ENCODE data around the gene GYPC.

Gene GYPC

GRCh38 chr2:126652323-126652891 is 3.6 kb upstream of the GYPC start:
- DNase-seq, result no peak

GRCh38 chr2:126653109-126653508 is 2.8 kb upstream of the GYPC start:
- no peak for DNase-seq

GRCh38 chr2:126653761-126654160 is 2.2 kb upstream of the GYPC start:
- DNase-seq, result no peak

GRCh38 chr2:126655051-126655450 is 907 bp upstream of the GYPC start:
- DNase-seq, result no peak

- peak; percentile 52 for DNase-seq
Observed at GRCh38 chr2:126656431-126657147, 631 bp downstream of the GYPC start.

GRCh38 chr2:126657148-126657635 is 1.2 kb downstream of the GYPC start:
- no peak for DNase-seq

- peak; percentile 71 for DNase-seq
Observed at GRCh38 chr2:126657636-126658318, 1.8 kb downstream of the GYPC start.

GRCh38 chr2:126658319-126658904 is 2.5 kb downstream of the GYPC start:
- DNase-seq, result no peak

GRCh38 chr2:126658905-126659561 is 3.1 kb downstream of the GYPC start:
- peak; percentile 61 for DNase-seq

GRCh38 chr2:126659562-126660467 is 3.9 kb downstream of the GYPC start:
- DNase-seq, result no peak

GRCh38 chr2:126660971-126661370 is 5.0 kb downstream of the GYPC start:
- no peak for DNase-seq

GRCh38 chr2:126661702-126662500 is 5.9 kb downstream of the GYPC start:
- no peak for DNase-seq

- no peak for DNase-seq
Observed at GRCh38 chr2:126662621-126663020, 6.7 kb downstream of the GYPC start.

- DNase-seq, result no peak
Observed at GRCh38 chr2:126663184-126663963, 7.4 kb downstream of the GYPC start.

- no peak for DNase-seq
Observed at GRCh38 chr2:126664234-126664633, 8.3 kb downstream of the GYPC start.

GRCh38 chr2:126664639-126665038 is 8.7 kb downstream of the GYPC start:
- DNase-seq, result no peak

- DNase-seq, result no peak
Observed at GRCh38 chr2:126665483-126665882, 9.5 kb downstream of the GYPC start.

- no peak for DNase-seq
Observed at GRCh38 chr2:126668254-126668653, 12.3 kb downstream of the GYPC start.

GRCh38 chr2:126669772-126670171 is 13.8 kb downstream of the GYPC start:
- no peak for DNase-seq

GRCh38 chr2:126671488-126671887 is 15.5 kb downstream of the GYPC start:
- no peak for DNase-seq
